HL-60 (cell line): ENCODE results near the gene PROB1.

ENCODE experiments used
- TF ChIP-seq, protein P1 (sequence below): IDR thresholded peaks from one replicate; pipeline ENCODE4 v1.5.1; 2011; ENCODE audit warnings: low read length, control low read depth, inconsistent platforms; ENCODE audit not compliant: insufficient read depth
- TF ChIP-seq, protein P2 (sequence below): IDR thresholded peaks from 2 replicates; pipeline ENCODE4 v1.6.1; 2012; ENCODE audit warnings: low read depth; ENCODE audit not compliant: insufficient replicate concordance

DNA sequence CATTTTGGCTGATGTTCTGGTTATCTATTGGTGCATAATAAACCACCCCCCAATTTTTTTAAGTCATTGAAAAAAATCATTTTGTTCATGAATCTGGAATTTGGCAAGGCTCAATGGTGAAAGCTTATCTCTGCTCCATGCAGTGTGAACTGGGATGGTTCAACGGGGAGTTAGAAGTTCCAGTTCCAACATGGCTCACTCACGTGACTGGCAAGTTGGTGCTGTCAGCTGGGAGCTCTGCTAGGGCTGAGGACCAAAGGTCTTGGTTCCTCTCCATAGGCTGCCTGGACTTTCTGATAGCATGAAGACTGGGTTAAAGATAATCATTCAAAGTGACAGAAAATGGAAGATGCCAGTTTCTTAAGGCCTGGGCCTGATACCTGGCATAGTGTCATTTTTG, 12.1 kb upstream of the PROB1 start:
- TF ChIP-seq, protein P1, sequence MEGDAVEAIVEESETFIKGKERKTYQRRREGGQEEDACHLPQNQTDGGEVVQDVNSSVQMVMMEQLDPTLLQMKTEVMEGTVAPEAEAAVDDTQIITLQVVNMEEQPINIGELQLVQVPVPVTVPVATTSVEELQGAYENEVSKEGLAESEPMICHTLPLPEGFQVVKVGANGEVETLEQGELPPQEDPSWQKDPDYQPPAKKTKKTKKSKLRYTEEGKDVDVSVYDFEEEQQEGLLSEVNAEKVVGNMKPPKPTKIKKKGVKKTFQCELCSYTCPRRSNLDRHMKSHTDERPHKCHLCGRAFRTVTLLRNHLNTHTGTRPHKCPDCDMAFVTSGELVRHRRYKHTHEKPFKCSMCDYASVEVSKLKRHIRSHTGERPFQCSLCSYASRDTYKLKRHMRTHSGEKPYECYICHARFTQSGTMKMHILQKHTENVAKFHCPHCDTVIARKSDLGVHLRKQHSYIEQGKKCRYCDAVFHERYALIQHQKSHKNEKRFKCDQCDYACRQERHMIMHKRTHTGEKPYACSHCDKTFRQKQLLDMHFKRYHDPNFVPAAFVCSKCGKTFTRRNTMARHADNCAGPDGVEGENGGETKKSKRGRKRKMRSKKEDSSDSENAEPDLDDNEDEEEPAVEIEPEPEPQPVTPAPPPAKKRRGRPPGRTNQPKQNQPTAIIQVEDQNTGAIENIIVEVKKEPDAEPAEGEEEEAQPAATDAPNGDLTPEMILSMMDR, result no peak
- TF ChIP-seq, protein P2, sequence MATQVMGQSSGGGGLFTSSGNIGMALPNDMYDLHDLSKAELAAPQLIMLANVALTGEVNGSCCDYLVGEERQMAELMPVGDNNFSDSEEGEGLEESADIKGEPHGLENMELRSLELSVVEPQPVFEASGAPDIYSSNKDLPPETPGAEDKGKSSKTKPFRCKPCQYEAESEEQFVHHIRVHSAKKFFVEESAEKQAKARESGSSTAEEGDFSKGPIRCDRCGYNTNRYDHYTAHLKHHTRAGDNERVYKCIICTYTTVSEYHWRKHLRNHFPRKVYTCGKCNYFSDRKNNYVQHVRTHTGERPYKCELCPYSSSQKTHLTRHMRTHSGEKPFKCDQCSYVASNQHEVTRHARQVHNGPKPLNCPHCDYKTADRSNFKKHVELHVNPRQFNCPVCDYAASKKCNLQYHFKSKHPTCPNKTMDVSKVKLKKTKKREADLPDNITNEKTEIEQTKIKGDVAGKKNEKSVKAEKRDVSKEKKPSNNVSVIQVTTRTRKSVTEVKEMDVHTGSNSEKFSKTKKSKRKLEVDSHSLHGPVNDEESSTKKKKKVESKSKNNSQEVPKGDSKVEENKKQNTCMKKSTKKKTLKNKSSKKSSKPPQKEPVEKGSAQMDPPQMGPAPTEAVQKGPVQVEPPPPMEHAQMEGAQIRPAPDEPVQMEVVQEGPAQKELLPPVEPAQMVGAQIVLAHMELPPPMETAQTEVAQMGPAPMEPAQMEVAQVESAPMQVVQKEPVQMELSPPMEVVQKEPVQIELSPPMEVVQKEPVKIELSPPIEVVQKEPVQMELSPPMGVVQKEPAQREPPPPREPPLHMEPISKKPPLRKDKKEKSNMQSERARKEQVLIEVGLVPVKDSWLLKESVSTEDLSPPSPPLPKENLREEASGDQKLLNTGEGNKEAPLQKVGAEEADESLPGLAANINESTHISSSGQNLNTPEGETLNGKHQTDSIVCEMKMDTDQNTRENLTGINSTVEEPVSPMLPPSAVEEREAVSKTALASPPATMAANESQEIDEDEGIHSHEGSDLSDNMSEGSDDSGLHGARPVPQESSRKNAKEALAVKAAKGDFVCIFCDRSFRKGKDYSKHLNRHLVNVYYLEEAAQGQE, result no peak
